NOMO-1 treated with dmso at 0.1 percent for 144 hours (cell line): ENCODE measurements around the gene DMRTA1.
"Not testable (repeated sequence)": the region's sequence is repeated elsewhere in the genome, so short reads cannot be mapped to it uniquely, and the experiment has no call there.

Experiments used
- DNase-seq: peaks from one replicate; lab custom pipeline; 2025; ENCODE audit not compliant: unreplicated experiment; lab: John Stamatoyannopoulos, UW

Gene DMRTA1

GRCh38 chr9:22446589-22446949, at the start of gene DMRTA1:
Gene DMRTA1 (plus strand): TSS chr9:22446824. CDS start chr9:22447066, 242 bp downstream.
- DNase-seq, result no peak

- DNase-seq, result no peak
Observed at GRCh38 chr9:22401671-22402070, 45.0 kb upstream of the DMRTA1 start.

GRCh38 chr9:22405869-22406659, 40.6 kb upstream of the DMRTA1 start:
- no peak for DNase-seq

- DNase-seq, result no peak
Observed at GRCh38 chr9:22413884-22414283, 32.7 kb upstream of the DMRTA1 start.

- no peak for DNase-seq
Observed at GRCh38 chr9:22415941-22416691, 30.5 kb upstream of the DMRTA1 start.

- DNase-seq, result no peak
Observed at GRCh38 chr9:22416692-22417060, 29.9 kb upstream of the DMRTA1 start.

- no peak for DNase-seq
Observed at GRCh38 chr9:22423566-22423965, 23.1 kb upstream of the DMRTA1 start.

- DNase-seq, result no peak
Observed at GRCh38 chr9:22424616-22425015, 22.0 kb upstream of the DMRTA1 start.

GRCh38 chr9:22425551-22425950, 21.1 kb upstream of the DMRTA1 start:
- DNase-seq, result no peak

- DNase-seq, result no peak
Observed at GRCh38 chr9:22427226-22427880, 19.3 kb upstream of the DMRTA1 start.

GRCh38 chr9:22433691-22434090, 12.9 kb upstream of the DMRTA1 start:
- no peak for DNase-seq

GRCh38 chr9:22435252-22435651, 11.4 kb upstream of the DMRTA1 start:
- not testable (repeated sequence) for DNase-seq

- DNase-seq, result not testable (repeated sequence)
Observed at GRCh38 chr9:22437461-22438067, 9.1 kb upstream of the DMRTA1 start.

GRCh38 chr9:22440841-22441240, 5.8 kb upstream of the DMRTA1 start:
- DNase-seq, result no peak

- no peak for DNase-seq
Observed at GRCh38 chr9:22446950-22447617, 460 bp downstream of the DMRTA1 start.

- no peak for DNase-seq
Observed at GRCh38 chr9:22447618-22448305, 1.1 kb downstream of the DMRTA1 start.

GRCh38 chr9:22449719-22450118, 3.1 kb downstream of the DMRTA1 start:
- DNase-seq, result no peak

- DNase-seq, result no peak
Observed at GRCh38 chr9:22452415-22453010, 5.9 kb downstream of the DMRTA1 start.

GRCh38 chr9:22454016-22454415, 7.4 kb downstream of the DMRTA1 start:
- DNase-seq, result no peak

GRCh38 chr9:22455181-22455580, 8.6 kb downstream of the DMRTA1 start:
- DNase-seq, result no peak
